A673 (cell line): ENCODE data around the gene CYBA.

Experiments used
- CTCF ChIP-seq: fragments of 300-800, 200-600 bp; sonication (generic); conservative IDR thresholded peaks from 2 replicates; pipeline ENCODE4 v1.5.1; 2017; ENCODE audit warnings: low read depth, mild to moderate bottlenecking, antibody characterized with exemption, low read length, moderate library complexity, mixed read lengths
- EZH2 ChIP-seq: fragments of 200-600 bp; sonication (generic); IDR thresholded peaks from 2 replicates; pipeline ENCODE4 v1.6.1; 2017; ENCODE audit warnings: borderline replicate concordance, low read depth, mild to moderate bottlenecking, mixed read lengths, antibody characterized with exemption, low read length; ENCODE audit not compliant: poor library complexity, severe bottlenecking

GRCh38 chr16:88686062-88686438 lies 35.2 kb upstream of the CYBA start:
- TF ChIP-seq CTCF (no peak), EZH2 (no peak)
